WTC11 (cell line): ENCODE data around the gene PALM3. TPM values are rescaled to one million over a fixed set of nuclear protein-coding genes. Genes with fewer than 3 reads are reported as not detected.

ENCODE experiments used
- CREB1 ChIP-seq: sonication (generic); formaldehyde crosslinking; IDR thresholded peaks from 2 replicates; pipeline ENCODE4 v1.8.0; 2023; ENCODE audit warnings: mild to moderate bottlenecking, missing genetic modification reagents
- E2F4 ChIP-seq: sonication (generic); formaldehyde crosslinking; IDR thresholded peaks from 2 replicates; pipeline ENCODE4 v1.8.1; 2022; ENCODE audit warnings: low read depth, mild to moderate bottlenecking, moderate library complexity, missing genetic modification reagents, borderline replicate concordance
- ETV6 ChIP-seq: sonication (generic); formaldehyde crosslinking; IDR thresholded peaks from 2 replicates; pipeline ENCODE4 v1.8.1; 2022; ENCODE audit warnings: mild to moderate bottlenecking, missing genetic modification reagents
- FOXJ3 ChIP-seq: sonication (generic); formaldehyde crosslinking; IDR thresholded peaks from 2 replicates; pipeline ENCODE4 v1.9.0; 2021; ENCODE audit warnings: missing genetic modification reagents, mild to moderate bottlenecking, borderline replicate concordance
- FOXK1 ChIP-seq: sonication (generic); formaldehyde crosslinking; IDR thresholded peaks from 2 replicates; pipeline ENCODE4 v1.8.0; 2022; ENCODE audit warnings: mild to moderate bottlenecking, moderate library complexity, missing genetic modification reagents
- GRHL2 ChIP-seq: fragments of 250-450 bp; sonication (Bioruptor Pico); IDR thresholded peaks from 2 replicates; pipeline ENCODE4 v1.8.0; 2022; ENCODE audit warnings: mild to moderate bottlenecking, moderate library complexity; ENCODE audit not compliant: insufficient replicate concordance, severe bottlenecking
- IRF1 ChIP-seq: sonication (generic); formaldehyde crosslinking; IDR thresholded peaks from 2 replicates; pipeline ENCODE4 v1.8.0; 2023; ENCODE audit warnings: missing genetic modification reagents
- JUN ChIP-seq: sonication (generic); formaldehyde crosslinking; IDR thresholded peaks from 2 replicates; pipeline ENCODE4 v1.8.0; 2023; ENCODE audit warnings: mild to moderate bottlenecking, missing genetic modification reagents
- MYBL2 ChIP-seq: sonication (generic); formaldehyde crosslinking; IDR thresholded peaks from 2 replicates; pipeline ENCODE4 v1.8.1; 2023; ENCODE audit warnings: mild to moderate bottlenecking, moderate library complexity, missing genetic modification reagents
- NFATC4 ChIP-seq: fragments of 250-450 bp; sonication (Bioruptor Pico); IDR thresholded peaks from 2 replicates; pipeline ENCODE4 v1.9.0; 2021; ENCODE audit warnings: mild to moderate bottlenecking
- NR1H2 ChIP-seq: sonication (generic); formaldehyde crosslinking; IDR thresholded peaks from 2 replicates; pipeline ENCODE4 v1.9.0; 2021; ENCODE audit warnings: mild to moderate bottlenecking, moderate library complexity, missing genetic modification reagents
- SMAD3 ChIP-seq: sonication (generic); formaldehyde crosslinking; IDR thresholded peaks from 2 replicates; pipeline ENCODE4 v1.8.0; 2022; ENCODE audit warnings: missing genetic modification reagents, mild to moderate bottlenecking, borderline replicate concordance
- TEAD4 ChIP-seq: sonication (generic); formaldehyde crosslinking; IDR thresholded peaks from 2 replicates; pipeline ENCODE4 v1.8.0; 2022; ENCODE audit warnings: mild to moderate bottlenecking, missing genetic modification reagents
- ZNF219 ChIP-seq: sonication (generic); formaldehyde crosslinking; IDR thresholded peaks from 2 replicates; pipeline ENCODE4 v1.8.0; 2023; ENCODE audit warnings: missing genetic modification reagents, mild to moderate bottlenecking, borderline replicate concordance
- ZNF317 ChIP-seq: sonication (generic); formaldehyde crosslinking; IDR thresholded peaks from 2 replicates; pipeline ENCODE4 v1.8.1; 2023; ENCODE audit warnings: low read depth, mild to moderate bottlenecking, moderate library complexity, missing genetic modification reagents, borderline replicate concordance
- ZNF396 ChIP-seq: fragments of 250-450 bp; sonication (Bioruptor Pico); IDR thresholded peaks from 2 replicates; pipeline ENCODE4 v1.8.0; 2021; ENCODE audit warnings: mild to moderate bottlenecking, moderate library complexity, borderline replicate concordance
- ZNF423 ChIP-seq: fragments of 250-450 bp; sonication (Bioruptor Pico); IDR thresholded peaks from 2 replicates; pipeline ENCODE4 v2.1.2; 2022; ENCODE audit warnings: mild to moderate bottlenecking, moderate library complexity
- total RNA-seq: library from RNA; stranded (reverse); gene quantifications from 3 replicates; pipeline ENCODE4 v1.2.3, GENCODE V29; 2021
- TF ChIP-seq, protein P1 (sequence below): sonication (generic); formaldehyde crosslinking; IDR thresholded peaks from 2 replicates; pipeline ENCODE4 v1.8.0; 2022; ENCODE audit warnings: mild to moderate bottlenecking, missing genetic modification reagents
- TF ChIP-seq, protein P2 (sequence below): sonication (generic); formaldehyde crosslinking; IDR thresholded peaks from 2 replicates; pipeline ENCODE4 v1.8.1; 2023; ENCODE audit warnings: mild to moderate bottlenecking, missing genetic modification reagents, borderline replicate concordance
- TF ChIP-seq, protein P3 (sequence below): sonication (generic); formaldehyde crosslinking; IDR thresholded peaks from 2 replicates; pipeline ENCODE4 v1.8.1; 2022; ENCODE audit warnings: mild to moderate bottlenecking, moderate library complexity, missing genetic modification reagents
- TF ChIP-seq, protein P4 (sequence below): sonication (generic); formaldehyde crosslinking; IDR thresholded peaks from 2 replicates; pipeline ENCODE4 v1.8.1; 2022; ENCODE audit warnings: missing genetic modification reagents, borderline replicate concordance
- TF ChIP-seq, protein P5 (sequence below): sonication (generic); formaldehyde crosslinking; IDR thresholded peaks from 2 replicates; pipeline ENCODE4 v1.8.0; 2022; ENCODE audit warnings: mild to moderate bottlenecking, missing genetic modification reagents
- TF ChIP-seq, protein P6 (sequence below): sonication (generic); formaldehyde crosslinking; IDR thresholded peaks from 2 replicates; pipeline ENCODE4 v1.8.1; 2023; ENCODE audit warnings: mild to moderate bottlenecking, missing genetic modification reagents, moderate library complexity

The PALM3 gene
- total RNA-seq, 1 experiment from 2014 or later: 31.1 TPM

DNA sequence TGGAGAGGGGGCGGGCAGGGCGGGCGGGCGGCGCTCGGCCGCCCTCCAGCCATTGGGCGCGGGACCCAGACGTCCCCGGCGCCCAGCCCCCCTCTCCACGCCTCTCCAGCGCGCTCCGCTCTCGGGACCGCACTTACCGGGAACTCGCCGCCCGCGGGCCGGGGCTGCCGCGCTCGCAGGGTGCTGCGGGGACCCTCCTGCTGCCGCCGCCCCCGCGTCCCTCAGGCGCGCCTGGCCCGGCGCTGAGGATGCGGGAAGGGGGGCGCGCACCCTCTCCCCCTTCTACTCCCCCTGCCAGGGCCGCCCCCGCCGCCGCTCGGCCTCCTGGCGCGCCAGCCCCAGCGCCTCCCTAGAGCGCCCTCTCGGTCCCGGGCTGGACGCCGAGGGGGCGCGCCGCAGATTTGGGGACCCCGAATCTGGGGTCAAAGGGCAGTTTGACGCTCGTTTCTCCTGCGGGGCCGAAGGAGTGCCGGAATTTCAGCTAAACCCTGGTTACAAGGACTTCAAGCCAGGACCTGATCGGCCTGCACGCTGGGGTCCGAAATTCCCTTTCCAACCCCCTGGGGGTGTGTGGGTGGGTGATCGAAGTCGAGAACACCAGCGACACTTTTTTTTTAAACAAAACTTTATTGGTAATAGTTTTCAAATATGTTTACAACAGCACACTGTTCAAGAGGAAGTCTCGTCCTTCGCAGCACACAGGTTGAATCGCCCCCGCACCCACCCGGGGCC lies 29.4 kb upstream of the PALM3 start (continued):
- peak; percentile 62; the same call in 1 of the 2 replicates for TF ChIP-seq ETV6 (CRISPR knock-in tag)
- TF ChIP-seq, protein P1, sequence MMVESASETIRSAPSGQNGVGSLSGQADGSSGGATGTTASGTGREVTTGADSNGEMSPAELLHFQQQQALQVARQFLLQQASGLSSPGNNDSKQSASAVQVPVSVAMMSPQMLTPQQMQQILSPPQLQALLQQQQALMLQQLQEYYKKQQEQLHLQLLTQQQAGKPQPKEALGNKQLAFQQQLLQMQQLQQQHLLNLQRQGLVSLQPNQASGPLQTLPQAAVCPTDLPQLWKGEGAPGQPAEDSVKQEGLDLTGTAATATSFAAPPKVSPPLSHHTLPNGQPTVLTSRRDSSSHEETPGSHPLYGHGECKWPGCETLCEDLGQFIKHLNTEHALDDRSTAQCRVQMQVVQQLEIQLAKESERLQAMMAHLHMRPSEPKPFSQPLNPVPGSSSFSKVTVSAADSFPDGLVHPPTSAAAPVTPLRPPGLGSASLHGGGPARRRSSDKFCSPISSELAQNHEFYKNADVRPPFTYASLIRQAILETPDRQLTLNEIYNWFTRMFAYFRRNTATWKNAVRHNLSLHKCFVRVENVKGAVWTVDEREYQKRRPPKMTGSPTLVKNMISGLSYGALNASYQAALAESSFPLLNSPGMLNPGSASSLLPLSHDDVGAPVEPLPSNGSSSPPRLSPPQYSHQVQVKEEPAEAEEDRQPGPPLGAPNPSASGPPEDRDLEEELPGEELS: 0 out of 2 replicates have a peak, but pooled peaks have one; percentile 43
- no peak for TF ChIP-seq MYBL2 (CRISPR knock-in tag)
- TF ChIP-seq FOXJ3 (CRISPR knock-in tag): no peak
- no peak for TF ChIP-seq NFATC4 (CRISPR knock-in tag)
- TF ChIP-seq FOXK1 (CRISPR knock-in tag): no peak
- TF ChIP-seq, protein P2, sequence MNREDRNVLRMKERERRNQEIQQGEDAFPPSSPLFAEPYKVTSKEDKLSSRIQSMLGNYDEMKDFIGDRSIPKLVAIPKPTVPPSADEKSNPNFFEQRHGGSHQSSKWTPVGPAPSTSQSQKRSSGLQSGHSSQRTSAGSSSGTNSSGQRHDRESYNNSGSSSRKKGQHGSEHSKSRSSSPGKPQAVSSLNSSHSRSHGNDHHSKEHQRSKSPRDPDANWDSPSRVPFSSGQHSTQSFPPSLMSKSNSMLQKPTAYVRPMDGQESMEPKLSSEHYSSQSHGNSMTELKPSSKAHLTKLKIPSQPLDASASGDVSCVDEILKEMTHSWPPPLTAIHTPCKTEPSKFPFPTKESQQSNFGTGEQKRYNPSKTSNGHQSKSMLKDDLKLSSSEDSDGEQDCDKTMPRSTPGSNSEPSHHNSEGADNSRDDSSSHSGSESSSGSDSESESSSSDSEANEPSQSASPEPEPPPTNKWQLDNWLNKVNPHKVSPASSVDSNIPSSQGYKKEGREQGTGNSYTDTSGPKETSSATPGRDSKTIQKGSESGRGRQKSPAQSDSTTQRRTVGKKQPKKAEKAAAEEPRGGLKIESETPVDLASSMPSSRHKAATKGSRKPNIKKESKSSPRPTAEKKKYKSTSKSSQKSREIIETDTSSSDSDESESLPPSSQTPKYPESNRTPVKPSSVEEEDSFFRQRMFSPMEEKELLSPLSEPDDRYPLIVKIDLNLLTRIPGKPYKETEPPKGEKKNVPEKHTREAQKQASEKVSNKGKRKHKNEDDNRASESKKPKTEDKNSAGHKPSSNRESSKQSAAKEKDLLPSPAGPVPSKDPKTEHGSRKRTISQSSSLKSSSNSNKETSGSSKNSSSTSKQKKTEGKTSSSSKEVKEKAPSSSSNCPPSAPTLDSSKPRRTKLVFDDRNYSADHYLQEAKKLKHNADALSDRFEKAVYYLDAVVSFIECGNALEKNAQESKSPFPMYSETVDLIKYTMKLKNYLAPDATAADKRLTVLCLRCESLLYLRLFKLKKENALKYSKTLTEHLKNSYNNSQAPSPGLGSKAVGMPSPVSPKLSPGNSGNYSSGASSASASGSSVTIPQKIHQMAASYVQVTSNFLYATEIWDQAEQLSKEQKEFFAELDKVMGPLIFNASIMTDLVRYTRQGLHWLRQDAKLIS (CRISPR knock-in tag): no peak
- 0 out of 2 replicates have a peak, but pooled peaks have one; percentile 33 for TF ChIP-seq JUN (CRISPR knock-in tag)
- TF ChIP-seq IRF1: no peak
- TF ChIP-seq, protein P3, sequence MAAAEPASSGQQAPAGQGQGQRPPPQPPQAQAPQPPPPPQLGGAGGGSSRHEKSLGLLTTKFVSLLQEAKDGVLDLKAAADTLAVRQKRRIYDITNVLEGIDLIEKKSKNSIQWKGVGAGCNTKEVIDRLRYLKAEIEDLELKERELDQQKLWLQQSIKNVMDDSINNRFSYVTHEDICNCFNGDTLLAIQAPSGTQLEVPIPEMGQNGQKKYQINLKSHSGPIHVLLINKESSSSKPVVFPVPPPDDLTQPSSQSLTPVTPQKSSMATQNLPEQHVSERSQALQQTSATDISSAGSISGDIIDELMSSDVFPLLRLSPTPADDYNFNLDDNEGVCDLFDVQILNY (CRISPR knock-in tag): peak; percentile 72; the same call in 1 of the 2 replicates
- TF ChIP-seq GRHL2 (CRISPR knock-in tag): no peak
- TF ChIP-seq ZNF423 (CRISPR knock-in tag): peak; percentile 68
- TF ChIP-seq, protein P4, sequence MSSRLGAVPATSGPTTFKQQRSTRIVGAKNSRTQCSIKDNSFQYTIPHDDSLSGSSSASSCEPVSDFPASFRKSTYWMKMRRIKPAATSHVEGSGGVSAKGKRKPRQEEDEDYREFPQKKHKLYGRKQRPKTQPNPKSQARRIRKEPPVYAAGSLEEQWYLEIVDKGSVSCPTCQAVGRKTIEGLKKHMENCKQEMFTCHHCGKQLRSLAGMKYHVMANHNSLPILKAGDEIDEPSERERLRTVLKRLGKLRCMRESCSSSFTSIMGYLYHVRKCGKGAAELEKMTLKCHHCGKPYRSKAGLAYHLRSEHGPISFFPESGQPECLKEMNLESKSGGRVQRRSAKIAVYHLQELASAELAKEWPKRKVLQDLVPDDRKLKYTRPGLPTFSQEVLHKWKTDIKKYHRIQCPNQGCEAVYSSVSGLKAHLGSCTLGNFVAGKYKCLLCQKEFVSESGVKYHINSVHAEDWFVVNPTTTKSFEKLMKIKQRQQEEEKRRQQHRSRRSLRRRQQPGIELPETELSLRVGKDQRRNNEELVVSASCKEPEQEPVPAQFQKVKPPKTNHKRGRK (CRISPR knock-in tag): no peak
- no peak for TF ChIP-seq CREB1 (CRISPR knock-in tag)
- TF ChIP-seq, protein P5, sequence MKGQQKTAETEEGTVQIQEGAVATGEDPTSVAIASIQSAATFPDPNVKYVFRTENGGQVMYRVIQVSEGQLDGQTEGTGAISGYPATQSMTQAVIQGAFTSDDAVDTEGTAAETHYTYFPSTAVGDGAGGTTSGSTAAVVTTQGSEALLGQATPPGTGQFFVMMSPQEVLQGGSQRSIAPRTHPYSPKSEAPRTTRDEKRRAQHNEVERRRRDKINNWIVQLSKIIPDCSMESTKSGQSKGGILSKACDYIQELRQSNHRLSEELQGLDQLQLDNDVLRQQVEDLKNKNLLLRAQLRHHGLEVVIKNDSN: no peak
- TF ChIP-seq ZNF317 (CRISPR knock-in tag): no peak
- TF ChIP-seq SMAD3 (CRISPR knock-in tag): no peak
- TF ChIP-seq, protein P6, sequence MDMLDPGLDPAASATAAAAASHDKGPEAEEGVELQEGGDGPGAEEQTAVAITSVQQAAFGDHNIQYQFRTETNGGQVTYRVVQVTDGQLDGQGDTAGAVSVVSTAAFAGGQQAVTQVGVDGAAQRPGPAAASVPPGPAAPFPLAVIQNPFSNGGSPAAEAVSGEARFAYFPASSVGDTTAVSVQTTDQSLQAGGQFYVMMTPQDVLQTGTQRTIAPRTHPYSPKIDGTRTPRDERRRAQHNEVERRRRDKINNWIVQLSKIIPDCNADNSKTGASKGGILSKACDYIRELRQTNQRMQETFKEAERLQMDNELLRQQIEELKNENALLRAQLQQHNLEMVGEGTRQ (CRISPR knock-in tag): no peak
- no peak for TF ChIP-seq TEAD4 (CRISPR knock-in tag)
- TF ChIP-seq E2F4 (CRISPR knock-in tag): no peak
- TF ChIP-seq NR1H2 (CRISPR knock-in tag): no peak
- TF ChIP-seq ZNF219 (CRISPR knock-in tag): no peak
- TF ChIP-seq ZNF396: no peak
